A549 (cell line): ENCODE measurements around the gene MVB12B.

Experiments
- CHD4 ChIP-seq: fragments of 200-600 bp; sonication (generic); IDR thresholded peaks from 2 replicates; pipeline ENCODE4 v1.6.1; 2016; ENCODE audit warnings: antibody characterized with exemption, mild to moderate bottlenecking, borderline replicate concordance
- JUN ChIP-seq, 2 experiments: fragments of >200 bp; sonication (Bioruptor Twin); formaldehyde crosslinking; IDR thresholded peaks; 2 replicates in 1 of 2; 3 replicates in 1 of 2; pipeline ENCODE4 v1.6.1; 2016 to 2017
- JUNB ChIP-seq: fragments of >200 bp; sonication (Bioruptor Twin); formaldehyde crosslinking; IDR thresholded peaks from 2 replicates; pipeline ENCODE4 v1.6.1; 2016
- POLR2A ChIP-seq: IDR thresholded peaks from 2 replicates; pipeline ENCODE4 v1.6.1; 2012; ENCODE audit warnings: mild to moderate bottlenecking, low read length
- RAD21 ChIP-seq, 2 experiments: fragments of >200 bp in 1 of 2; sonication (Bioruptor Twin) in 1 of 2; formaldehyde crosslinking in 1 of 2; IDR thresholded peaks in 1 of 2; conservative IDR thresholded peaks in 1 of 2; 2 replicates in 1 of 2; 3 replicates in 1 of 2; pipeline ENCODE4 v1.6.1; 2012 to 2018; ENCODE audit warnings: inconsistent platforms in 1 of 2
- TF ChIP-seq, protein P1 (sequence below): fragments of >200 bp; sonication (Bioruptor Twin); formaldehyde crosslinking; IDR thresholded peaks from 3 replicates; pipeline ENCODE4 v1.5.1; 2016
- TF ChIP-seq, protein P2 (sequence below): fragments of 450-650 bp; IDR thresholded peaks from 2 replicates; pipeline ENCODE4 v1.6.1; 2014; ENCODE audit warnings: antibody characterized with exemption

DNA sequence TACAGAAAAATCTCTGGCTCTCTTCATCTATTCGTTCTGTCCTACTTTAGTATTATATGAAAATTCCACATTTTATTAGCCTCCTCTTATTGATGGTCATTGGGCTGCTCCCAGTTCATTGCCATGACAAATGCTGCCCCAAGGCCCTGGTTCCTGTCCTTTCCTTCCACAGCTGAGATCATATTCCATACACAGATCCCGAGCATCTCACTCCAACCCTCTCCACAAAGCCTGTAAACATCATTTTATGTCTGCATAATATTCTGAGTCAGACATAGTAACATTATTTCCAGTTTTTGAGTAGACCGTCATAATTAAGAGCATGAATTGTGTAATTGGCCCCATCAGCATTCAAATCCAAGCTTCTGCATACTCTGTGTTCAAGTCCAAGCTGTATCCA is 86.3 kb downstream of the MVB12B start:
- TF ChIP-seq POLR2A = no peak
- TF ChIP-seq JUNB = no peak
- TF ChIP-seq, protein P1, sequence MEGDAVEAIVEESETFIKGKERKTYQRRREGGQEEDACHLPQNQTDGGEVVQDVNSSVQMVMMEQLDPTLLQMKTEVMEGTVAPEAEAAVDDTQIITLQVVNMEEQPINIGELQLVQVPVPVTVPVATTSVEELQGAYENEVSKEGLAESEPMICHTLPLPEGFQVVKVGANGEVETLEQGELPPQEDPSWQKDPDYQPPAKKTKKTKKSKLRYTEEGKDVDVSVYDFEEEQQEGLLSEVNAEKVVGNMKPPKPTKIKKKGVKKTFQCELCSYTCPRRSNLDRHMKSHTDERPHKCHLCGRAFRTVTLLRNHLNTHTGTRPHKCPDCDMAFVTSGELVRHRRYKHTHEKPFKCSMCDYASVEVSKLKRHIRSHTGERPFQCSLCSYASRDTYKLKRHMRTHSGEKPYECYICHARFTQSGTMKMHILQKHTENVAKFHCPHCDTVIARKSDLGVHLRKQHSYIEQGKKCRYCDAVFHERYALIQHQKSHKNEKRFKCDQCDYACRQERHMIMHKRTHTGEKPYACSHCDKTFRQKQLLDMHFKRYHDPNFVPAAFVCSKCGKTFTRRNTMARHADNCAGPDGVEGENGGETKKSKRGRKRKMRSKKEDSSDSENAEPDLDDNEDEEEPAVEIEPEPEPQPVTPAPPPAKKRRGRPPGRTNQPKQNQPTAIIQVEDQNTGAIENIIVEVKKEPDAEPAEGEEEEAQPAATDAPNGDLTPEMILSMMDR = no peak
- TF ChIP-seq, protein P2, sequence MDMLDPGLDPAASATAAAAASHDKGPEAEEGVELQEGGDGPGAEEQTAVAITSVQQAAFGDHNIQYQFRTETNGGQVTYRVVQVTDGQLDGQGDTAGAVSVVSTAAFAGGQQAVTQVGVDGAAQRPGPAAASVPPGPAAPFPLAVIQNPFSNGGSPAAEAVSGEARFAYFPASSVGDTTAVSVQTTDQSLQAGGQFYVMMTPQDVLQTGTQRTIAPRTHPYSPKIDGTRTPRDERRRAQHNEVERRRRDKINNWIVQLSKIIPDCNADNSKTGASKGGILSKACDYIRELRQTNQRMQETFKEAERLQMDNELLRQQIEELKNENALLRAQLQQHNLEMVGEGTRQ = no peak
- TF ChIP-seq CHD4 = no peak
- no peak for TF ChIP-seq JUN (IDR thresholded peaks at IDR 0.05)
- TF ChIP-seq RAD21 (conservative IDR thresholded peaks at IDR 0.05 in 1 of 2, IDR thresholded peaks at IDR 0.05 in 1 of 2) = no peak
